ENCODE measurements around the gene ATP4A.

ATP4A gene

GRCh38 chr19:35565016-35565856 is 1.8 kb upstream of the ATP4A start:
- DNase-seq (ENCODE audit: low read depth in 2 of 2): no peak

DNA sequence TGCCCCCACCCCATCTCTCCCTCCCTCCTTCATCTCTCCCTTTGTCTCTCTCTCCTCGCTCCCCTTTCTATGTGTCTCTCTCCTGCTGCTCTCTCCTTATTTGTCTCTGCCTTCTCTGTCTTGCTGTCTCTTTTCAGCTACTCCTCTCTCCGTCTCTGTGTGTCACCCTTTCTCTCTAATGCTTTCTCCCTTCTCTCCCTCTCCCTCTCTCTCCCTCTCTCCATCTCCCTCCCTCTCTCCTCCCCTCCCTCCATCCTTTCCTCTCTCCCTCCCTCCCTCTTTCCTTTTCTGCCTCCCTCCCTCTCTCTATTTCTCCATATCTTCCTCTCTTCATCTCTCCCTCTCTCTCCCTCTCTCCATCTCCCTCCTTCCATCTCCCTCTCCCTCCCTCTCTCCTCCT is 682 bp downstream of the ATP4A start:
- no peak for DNase-seq (ENCODE audit: low read depth in 2 of 2)

GRCh38 chr19:35562336-35562735 is 1.1 kb downstream of the ATP4A start:
- DNase-seq (ENCODE audit: low read depth in 2 of 2): no peak

DNA sequence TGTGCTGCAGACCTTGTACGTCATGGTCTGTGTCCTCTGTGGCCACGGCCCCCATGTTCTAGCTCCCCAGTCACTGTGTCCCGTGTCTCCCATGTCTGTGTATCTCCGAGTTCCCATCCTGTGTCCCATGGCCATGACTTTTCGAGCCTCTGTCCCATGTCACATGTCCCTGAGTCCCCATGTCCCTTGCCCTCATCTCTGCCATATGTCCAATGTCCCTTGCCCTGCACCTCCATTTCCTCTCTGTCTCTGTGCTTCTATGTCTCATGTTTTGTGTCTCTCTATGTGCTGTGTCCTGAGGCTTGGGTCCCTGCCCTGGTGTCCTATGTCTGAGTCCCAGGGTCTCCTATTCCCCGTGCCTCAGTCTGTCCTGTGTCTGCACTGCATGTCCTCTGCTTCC is 2.0 kb downstream of the ATP4A start:
- DNase-seq (ENCODE audit: low read depth in 2 of 2): no peak

DNA sequence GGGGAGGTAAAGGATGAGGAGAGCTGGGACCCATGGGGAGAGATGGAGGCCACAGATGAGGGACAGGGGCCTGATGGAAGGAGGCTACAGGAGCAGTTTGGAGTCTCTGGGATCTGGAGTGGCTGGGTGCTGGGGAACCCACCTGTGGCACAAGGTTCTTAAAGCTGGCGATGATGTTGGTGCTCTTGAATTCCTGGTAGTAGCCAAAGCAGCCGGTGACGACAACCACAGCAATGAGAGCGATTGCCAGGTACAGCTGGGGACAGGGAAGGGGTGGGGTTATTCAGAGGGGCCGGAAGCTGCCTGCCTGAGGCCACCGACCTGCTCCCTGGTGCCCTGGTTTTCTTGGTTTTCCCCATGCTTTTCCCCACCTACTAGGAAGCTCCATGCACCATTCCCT is 2.8 kb downstream of the ATP4A start:
- DNase-seq (ENCODE audit: low read depth in 2 of 2): no peak

DNA sequence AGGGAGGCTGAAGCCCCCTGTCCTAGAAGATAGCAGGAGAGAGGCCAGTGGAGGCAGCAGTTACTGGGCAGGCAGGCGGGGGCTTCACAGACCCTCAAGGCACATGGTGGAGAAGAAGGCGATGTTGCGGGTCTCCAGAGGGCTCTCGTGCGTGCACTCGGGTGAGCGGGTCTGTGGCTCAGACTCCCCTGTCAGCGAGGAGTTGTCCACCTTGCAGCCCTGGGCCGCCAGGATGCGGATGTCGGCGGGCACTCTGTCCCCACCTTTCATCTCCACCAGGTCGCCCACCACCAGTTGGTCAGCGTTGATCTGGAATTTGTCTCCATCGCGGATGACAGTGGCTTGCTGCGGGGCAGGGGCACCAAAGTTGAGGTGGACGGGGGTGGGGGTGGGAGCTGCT is 3.2 kb downstream of the ATP4A start:
- DNase-seq (ENCODE audit: low read depth in 2 of 2): no peak

GRCh38 chr19:35559781-35560180 is 3.7 kb downstream of the ATP4A start:
- DNase-seq (ENCODE audit: low read depth in 2 of 2): no peak

GRCh38 chr19:35559281-35559659 is 4.2 kb downstream of the ATP4A start:
- no peak for DNase-seq (ENCODE audit: low read depth in 2 of 2)

- DNase-seq (ENCODE audit: low read depth in 2 of 2): no peak
Observed at GRCh38 chr19:35558400-35559280, 4.8 kb downstream of the ATP4A start.

- DNase-seq (ENCODE audit: low read depth in 2 of 2): peak; percentile 38 to 69
Observed at GRCh38 chr19:35557539-35558399, 5.7 kb downstream of the ATP4A start.

GRCh38 chr19:35556846-35557538 is 6.5 kb downstream of the ATP4A start:
- no peak for DNase-seq (ENCODE audit: low read depth in 2 of 2)

DNA sequence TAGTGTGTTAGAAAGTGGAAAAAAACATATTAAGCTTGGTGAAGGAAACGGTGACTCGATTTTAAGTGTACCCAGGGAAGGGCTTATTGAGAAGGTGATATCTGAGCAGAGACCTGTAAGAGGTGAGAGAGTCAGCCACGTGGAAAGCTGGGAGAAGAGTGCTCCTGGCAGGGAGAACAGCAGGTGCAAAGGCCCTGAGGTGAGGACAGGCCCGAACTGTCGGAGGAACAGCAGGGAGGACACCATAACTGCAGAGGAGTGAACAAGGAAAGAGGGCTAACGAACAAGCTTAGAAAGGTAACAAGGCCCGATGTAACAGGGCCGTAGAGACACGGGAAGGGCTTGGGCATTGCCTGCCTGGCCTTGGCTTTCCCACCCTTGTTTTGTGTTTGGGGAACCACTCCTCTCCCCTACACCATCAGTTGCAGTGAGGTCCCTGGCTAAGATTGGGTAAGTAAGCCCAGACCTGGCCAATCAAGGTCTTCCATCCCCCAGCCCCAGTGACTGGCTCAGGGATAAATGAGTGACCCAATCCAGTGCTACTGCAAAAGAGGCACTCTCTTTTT is 7.3 kb downstream of the ATP4A start:
- DNase-seq (ENCODE audit: low read depth in 2 of 2): no peak

- DNase-seq (ENCODE audit: low read depth in 2 of 2): no peak
Observed at GRCh38 chr19:35555301-35556005, 8.0 kb downstream of the ATP4A start.

- no peak for DNase-seq (ENCODE audit: low read depth in 2 of 2)
Observed at GRCh38 chr19:35554076-35554475, 9.4 kb downstream of the ATP4A start.

GRCh38 chr19:35553385-35554000 is 10.0 kb downstream of the ATP4A start:
- DNase-seq (ENCODE audit: low read depth in 2 of 2): no peak

DNA sequence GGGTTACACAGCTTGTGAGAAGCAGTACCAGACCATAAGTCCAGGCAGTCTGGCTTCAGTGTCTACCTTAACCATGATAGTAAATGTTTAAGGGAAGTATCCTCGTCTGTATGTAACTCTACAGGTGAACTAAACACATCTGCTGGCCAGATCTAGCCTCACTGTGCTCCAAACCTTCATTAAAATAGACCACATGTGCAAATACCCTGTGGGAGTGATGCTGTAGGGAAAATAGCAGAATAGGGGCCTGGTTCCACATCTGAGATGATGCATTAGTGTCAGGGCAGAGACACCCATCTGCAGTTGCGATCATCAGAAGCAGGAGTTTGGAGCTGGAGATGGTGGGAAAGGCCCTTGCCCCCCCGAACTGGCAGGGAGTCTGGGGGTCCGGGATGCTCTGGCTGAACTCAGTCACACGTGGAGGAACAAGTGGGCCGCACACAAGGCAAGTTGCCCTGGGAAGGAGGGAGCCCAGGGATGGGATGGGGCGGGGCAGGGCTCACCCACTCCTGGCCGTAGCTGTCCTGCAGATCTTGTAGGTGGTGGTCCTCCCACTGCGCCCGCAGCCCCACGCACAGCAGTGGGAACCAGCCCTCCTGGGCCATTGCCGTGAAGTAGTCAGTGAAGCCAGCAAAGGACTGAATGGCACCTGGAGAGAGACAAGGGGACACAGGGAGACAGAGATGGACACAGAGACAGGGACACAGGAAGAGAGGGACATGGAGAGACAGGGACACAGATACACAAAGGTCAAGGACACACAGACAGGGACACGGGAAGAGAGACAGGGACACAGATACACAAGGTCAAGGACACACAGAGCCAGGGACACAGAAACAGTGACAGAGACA is 10.7 kb downstream of the ATP4A start:
- DNase-seq (ENCODE audit: low read depth in 2 of 2): no peak

- DNase-seq (ENCODE audit: low read depth in 2 of 2): no peak
Observed at GRCh38 chr19:35551091-35551810, 12.2 kb downstream of the ATP4A start.

DNA sequence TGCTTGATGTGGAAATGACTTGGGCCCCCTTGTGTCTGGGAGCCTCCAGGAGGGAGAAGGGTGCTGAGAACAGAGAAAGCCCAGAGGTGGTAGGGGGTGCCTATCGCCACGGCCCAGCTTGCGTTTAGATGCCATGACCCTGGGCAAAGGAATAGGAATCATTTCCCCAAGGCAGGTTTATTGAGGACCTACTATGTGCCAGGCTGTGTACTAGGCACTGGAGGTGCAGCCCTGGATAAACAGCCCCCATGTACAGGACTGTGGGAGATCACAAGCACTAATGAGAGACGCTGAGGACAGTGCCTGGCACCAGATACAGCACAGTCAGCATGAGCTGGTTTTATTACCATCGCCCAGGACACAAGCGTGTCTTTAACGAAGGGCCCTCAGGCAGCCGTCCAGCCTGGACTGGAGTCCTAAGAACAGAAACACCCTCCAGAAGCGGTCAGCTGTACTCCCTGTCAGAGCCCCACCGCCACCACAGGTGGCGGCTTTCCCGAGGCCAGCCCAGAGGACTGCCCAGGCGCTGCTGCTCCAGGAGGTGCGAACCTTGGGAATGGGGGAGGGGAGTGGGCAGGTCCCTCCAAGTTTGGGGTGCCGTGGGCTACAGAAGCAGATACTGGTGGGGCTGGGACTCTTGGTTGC is 13.5 kb downstream of the ATP4A start:
- DNase-seq (ENCODE audit: low read depth in 2 of 2): no peak

Data from stimulated activated CD8-positive, alpha-beta memory T cell treated with anti-CD3 and anti-CD28 coated beads, Interleukin-2, amount 100 ng/mL, for 48 hours (primary cell).